ENCODE results near the gene EIF2S1. TPM values are rescaled to one million over a fixed set of nuclear protein-coding genes. Genes with fewer than 3 reads are reported as not detected.

Gene EIF2S1
- total and polyA plus RNA-seq, 2 experiments from 2014 or later: 121 to 170 TPM

DNA sequence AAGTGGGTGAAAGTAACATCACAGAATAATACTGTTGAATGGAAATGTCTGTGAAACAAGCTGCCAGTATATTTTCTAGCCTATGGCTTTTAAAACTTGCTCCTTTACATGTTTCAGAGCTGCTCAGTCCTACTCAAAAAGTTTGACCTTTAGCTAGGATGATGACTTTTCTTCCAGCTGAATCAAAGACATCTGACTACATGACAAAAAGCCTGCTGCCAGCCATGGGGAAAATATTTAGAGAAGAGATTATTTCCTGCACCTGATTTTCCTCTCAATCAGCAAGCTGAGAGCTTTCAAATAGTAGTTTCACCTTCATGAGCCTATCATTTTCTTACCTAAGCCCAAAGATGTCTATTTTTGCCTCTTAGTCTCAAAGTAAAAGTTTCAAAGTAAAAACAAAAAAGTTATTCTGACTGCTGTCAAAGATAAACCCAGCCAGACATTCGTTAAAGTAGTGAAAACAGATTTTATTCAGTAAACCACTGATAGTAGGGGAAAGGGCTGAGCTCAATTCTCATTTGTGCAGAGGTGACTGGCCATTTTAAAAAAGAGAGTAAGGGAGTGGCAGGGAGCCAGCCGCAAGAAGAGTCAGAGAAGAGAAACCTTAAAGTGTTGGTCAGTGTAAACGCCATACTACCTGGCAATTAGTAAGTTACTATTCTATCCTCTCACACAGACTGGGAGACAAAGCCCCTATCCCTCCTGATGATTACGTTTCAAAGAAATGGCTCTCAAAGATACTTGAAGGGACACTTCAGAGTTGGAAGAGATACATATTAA is 2.8 kb upstream of the EIF2S1 start:
- Mint-ChIP-seq H3K9me3 (no peaks in the 10 kb centered on the region), H3K36me3 (ENCODE audit: low read depth) (peaks cover 8% of the 10 kb centered on the region; the same call in 2 of the 3 replicates), H3K4me3 (peak overlapping the region; percentile 99), H3K27me3 (ENCODE audit: insufficient read depth, low read depth, poor library complexity) (peaks cover 11% of the 10 kb centered on the region), H3K27ac (no peak overlapping the region), H3K4me1 (peaks cover 20% of the 10 kb centered on the region)
- Histone ChIP-seq H3K79me2 (replicated peaks; ENCODE audit: insufficient read depth) (peaks cover 79% of the 10 kb centered on the region), H4K20me1 (replicated peaks; ENCODE audit: insufficient read depth) (peaks cover 5% of the 10 kb centered on the region; the same call in 1 of the 2 replicates), H3K4me1 (ENCODE audit: insufficient read depth) (peaks cover 9% of the 10 kb centered on the region), H3K9me2 (ENCODE audit: insufficient read depth) (no peaks in the 10 kb centered on the region), H3K4me2 (no peak overlapping the region), H3K27ac (ENCODE audit: low read depth) (no peak overlapping the region), H3K27me3 (ENCODE audit: insufficient read depth) (no peaks in the 10 kb centered on the region), H3F3A (replicated peaks; ENCODE audit: low read depth) (no peaks in the 10 kb centered on the region), H3K36me3 (ENCODE audit: insufficient read depth) (no peaks in the 10 kb centered on the region), H3K4me3 (no peak overlapping the region), H2AFZ (no peak overlapping the region)
- DNase-seq (ENCODE audit: low spot score): no peak
- TF ChIP-seq CREB1 (CRISPR knock-in tag; IDR thresholded peaks at IDR 0.05; ENCODE audit: low read depth) (no peak), POLR2AphosphoS5 (IDR thresholded peaks at IDR 0.05; ENCODE audit: low read depth) (no peak)
- ATAC-seq: no peak

DNA sequence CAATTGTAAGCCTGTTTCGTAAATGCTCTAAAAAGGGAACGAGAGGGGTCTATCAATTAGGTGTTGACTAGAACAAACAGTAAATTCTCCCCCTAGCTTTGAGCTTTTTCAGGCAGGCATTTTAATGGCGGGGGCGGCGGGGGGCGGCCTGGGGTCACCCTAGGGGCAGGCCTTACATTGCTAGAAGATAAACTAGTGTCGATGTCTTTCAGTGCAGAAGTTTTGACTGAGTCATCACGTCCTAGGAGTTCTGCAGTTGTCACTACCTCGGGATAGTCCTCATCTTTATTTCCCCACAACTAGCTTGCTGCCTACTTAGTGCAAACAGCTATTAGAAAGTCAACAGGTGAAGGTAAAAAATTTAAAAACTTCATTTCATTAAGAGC is 2.2 kb upstream of the EIF2S1 start:
- Histone ChIP-seq H3K4me3 (peak overlapping the region; percentile 90), H3K9me2 (ENCODE audit: insufficient read depth) (no peaks in the 10 kb centered on the region), H3K4me1 (ENCODE audit: insufficient read depth) (peaks cover 9% of the 10 kb centered on the region), H3K4me2 (peak overlapping the region; percentile 92), H3K27me3 (ENCODE audit: insufficient read depth) (no peaks in the 10 kb centered on the region), H3F3A (replicated peaks; ENCODE audit: low read depth) (no peaks in the 10 kb centered on the region), H3K36me3 (ENCODE audit: insufficient read depth) (no peaks in the 10 kb centered on the region), H3K27ac (ENCODE audit: low read depth) (no peak overlapping the region), H2AFZ (no peak overlapping the region), H4K20me1 (replicated peaks; ENCODE audit: insufficient read depth) (peaks cover 7% of the 10 kb centered on the region; the same call in 1 of the 2 replicates), H3K79me2 (replicated peaks; ENCODE audit: insufficient read depth) (peaks cover 84% of the 10 kb centered on the region)
- Mint-ChIP-seq H3K27ac (no peak overlapping the region; the same call in 1 of the 2 replicates), H3K4me3 (peak overlapping the region; percentile 99), H3K4me1 (peaks cover 22% of the 10 kb centered on the region), H3K27me3 (ENCODE audit: insufficient read depth, low read depth, poor library complexity) (peaks cover 11% of the 10 kb centered on the region), H3K9me3 (no peaks in the 10 kb centered on the region), H3K36me3 (ENCODE audit: low read depth) (peaks cover 7% of the 10 kb centered on the region; the same call in 1 of the 3 replicates)
- no peak for ATAC-seq
- no peak for DNase-seq (ENCODE audit: low spot score)
- TF ChIP-seq CREB1 (CRISPR knock-in tag; IDR thresholded peaks at IDR 0.05; ENCODE audit: low read depth) (no peak), EZH2 (IDR thresholded peaks at IDR 0.05; ENCODE audit: low read depth, unreplicated experiment) (no peak), JUNB (IDR thresholded peaks at IDR 0.05; ENCODE audit: unreplicated experiment) (no peak), ZNF114 (CRISPR knock-in tag; IDR thresholded peaks at IDR 0.05) (no peak)
- TF ChIP-seq, protein P1, sequence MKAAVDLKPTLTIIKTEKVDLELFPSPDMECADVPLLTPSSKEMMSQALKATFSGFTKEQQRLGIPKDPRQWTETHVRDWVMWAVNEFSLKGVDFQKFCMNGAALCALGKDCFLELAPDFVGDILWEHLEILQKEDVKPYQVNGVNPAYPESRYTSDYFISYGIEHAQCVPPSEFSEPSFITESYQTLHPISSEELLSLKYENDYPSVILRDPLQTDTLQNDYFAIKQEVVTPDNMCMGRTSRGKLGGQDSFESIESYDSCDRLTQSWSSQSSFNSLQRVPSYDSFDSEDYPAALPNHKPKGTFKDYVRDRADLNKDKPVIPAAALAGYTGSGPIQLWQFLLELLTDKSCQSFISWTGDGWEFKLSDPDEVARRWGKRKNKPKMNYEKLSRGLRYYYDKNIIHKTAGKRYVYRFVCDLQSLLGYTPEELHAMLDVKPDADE (IDR thresholded peaks at IDR 0.05): no peak
- TF ChIP-seq, protein P2, sequence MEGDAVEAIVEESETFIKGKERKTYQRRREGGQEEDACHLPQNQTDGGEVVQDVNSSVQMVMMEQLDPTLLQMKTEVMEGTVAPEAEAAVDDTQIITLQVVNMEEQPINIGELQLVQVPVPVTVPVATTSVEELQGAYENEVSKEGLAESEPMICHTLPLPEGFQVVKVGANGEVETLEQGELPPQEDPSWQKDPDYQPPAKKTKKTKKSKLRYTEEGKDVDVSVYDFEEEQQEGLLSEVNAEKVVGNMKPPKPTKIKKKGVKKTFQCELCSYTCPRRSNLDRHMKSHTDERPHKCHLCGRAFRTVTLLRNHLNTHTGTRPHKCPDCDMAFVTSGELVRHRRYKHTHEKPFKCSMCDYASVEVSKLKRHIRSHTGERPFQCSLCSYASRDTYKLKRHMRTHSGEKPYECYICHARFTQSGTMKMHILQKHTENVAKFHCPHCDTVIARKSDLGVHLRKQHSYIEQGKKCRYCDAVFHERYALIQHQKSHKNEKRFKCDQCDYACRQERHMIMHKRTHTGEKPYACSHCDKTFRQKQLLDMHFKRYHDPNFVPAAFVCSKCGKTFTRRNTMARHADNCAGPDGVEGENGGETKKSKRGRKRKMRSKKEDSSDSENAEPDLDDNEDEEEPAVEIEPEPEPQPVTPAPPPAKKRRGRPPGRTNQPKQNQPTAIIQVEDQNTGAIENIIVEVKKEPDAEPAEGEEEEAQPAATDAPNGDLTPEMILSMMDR (conservative IDR thresholded peaks at IDR 0.05; ENCODE audit: low read depth in 2 of 2): no peak
- TF ChIP-seq, protein P3, sequence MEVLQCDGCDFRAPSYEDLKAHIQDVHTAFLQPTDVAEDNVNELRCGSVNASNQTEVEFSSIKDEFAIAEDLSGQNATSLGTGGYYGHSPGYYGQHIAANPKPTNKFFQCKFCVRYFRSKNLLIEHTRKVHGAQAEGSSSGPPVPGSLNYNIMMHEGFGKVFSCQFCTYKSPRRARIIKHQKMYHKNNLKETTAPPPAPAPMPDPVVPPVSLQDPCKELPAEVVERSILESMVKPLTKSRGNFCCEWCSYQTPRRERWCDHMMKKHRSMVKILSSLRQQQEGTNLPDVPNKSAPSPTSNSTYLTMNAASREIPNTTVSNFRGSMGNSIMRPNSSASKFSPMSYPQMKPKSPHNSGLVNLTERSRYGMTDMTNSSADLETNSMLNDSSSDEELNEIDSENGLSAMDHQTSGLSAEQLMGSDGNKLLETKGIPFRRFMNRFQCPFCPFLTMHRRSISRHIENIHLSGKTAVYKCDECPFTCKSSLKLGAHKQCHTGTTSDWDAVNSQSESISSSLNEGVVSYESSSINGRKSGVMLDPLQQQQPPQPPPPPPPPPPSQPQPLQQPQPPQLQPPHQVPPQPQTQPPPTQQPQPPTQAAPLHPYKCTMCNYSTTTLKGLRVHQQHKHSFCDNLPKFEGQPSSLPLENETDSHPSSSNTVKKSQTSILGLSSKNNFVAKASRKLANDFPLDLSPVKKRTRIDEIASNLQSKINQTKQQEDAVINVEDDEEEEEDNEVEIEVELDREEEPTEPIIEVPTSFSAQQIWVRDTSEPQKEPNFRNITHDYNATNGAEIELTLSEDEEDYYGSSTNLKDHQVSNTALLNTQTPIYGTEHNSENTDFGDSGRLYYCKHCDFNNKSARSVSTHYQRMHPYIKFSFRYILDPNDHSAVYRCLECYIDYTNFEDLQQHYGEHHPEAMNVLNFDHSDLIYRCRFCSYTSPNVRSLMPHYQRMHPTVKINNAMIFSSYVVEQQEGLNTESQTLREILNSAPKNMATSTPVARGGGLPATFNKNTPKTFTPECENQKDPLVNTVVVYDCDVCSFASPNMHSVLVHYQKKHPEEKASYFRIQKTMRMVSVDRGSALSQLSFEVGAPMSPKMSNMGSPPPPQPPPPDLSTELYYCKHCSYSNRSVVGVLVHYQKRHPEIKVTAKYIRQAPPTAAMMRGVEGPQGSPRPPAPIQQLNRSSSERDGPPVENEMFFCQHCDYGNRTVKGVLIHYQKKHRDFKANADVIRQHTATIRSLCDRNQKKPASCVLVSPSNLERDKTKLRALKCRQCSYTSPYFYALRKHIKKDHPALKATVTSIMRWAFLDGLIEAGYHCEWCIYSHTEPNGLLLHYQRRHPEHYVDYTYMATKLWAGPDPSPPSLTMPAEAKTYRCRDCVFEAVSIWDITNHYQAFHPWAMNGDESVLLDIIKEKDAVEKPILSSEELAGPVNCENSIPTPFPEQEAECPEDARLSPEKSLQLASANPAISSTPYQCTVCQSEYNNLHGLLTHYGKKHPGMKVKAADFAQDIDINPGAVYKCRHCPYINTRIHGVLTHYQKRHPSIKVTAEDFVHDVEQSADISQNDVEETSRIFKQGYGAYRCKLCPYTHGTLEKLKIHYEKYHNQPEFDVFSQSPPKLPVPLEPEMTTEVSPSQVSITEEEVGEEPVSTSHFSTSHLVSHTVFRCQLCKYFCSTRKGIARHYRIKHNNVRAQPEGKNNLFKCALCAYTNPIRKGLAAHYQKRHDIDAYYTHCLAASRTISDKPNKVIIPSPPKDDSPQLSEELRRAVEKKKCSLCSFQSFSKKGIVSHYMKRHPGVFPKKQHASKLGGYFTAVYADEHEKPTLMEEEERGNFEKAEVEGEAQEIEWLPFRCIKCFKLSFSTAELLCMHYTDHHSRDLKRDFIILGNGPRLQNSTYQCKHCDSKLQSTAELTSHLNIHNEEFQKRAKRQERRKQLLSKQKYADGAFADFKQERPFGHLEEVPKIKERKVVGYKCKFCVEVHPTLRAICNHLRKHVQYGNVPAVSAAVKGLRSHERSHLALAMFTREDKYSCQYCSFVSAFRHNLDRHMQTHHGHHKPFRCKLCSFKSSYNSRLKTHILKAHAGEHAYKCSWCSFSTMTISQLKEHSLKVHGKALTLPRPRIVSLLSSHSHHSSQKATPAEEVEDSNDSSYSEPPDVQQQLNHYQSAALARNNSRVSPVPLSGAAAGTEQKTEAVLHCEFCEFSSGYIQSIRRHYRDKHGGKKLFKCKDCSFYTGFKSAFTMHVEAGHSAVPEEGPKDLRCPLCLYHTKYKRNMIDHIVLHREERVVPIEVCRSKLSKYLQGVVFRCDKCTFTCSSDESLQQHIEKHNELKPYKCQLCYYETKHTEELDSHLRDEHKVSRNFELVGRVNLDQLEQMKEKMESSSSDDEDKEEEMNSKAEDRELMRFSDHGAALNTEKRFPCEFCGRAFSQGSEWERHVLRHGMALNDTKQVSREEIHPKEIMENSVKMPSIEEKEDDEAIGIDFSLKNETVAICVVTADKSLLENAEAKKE (CRISPR knock-in tag; IDR thresholded peaks at IDR 0.05): no peak

Data from GM23338 (cell line).